ENCODE results near the gene CTNNA2. TPM values are rescaled to one million over a fixed set of nuclear protein-coding genes. Genes with fewer than 3 reads are reported as not detected.
A peak's percentile ranks its signal among the peaks of the same experiment; 100 is the strongest.

Gene CTNNA2
- total RNA-seq, 1 donor from 2014 or later: 15.0 TPM

GRCh38 chr2:80238692-80239469 lies 726.0 kb downstream of the CTNNA2 start:
- H3K36me3 Mint-ChIP-seq: no peaks in the 10 kb centered on the region
- peaks cover 7% of the 10 kb centered on the region for H3K4me1 Mint-ChIP-seq (ENCODE audit: unreplicated experiment)
- peak; percentile 84 for TF ChIP-seq CTCF (conservative IDR thresholded peaks at IDR 0.05)
- H3K4me3 Mint-ChIP-seq: no peak overlapping the region
- peaks cover 6% of the 10 kb centered on the region for H3K9me3 Mint-ChIP-seq
- no peaks in the 10 kb centered on the region for H3K27me3 Mint-ChIP-seq
- DNase-seq (ENCODE audit: extremely low spot score, unreplicated experiment): no peak
- H3K27ac Mint-ChIP-seq: no peak overlapping the region

GRCh38 chr2:80242355-80242910 lies 729.6 kb downstream of the CTNNA2 start:
- Mint-ChIP-seq H3K27me3 (no peaks in the 10 kb centered on the region), H3K9me3 (peaks cover 6% of the 10 kb centered on the region)

GRCh38 chr2:80244905-80245584 lies 732.2 kb downstream of the CTNNA2 start:
- no peaks in the 10 kb centered on the region for H3K36me3 Mint-ChIP-seq
- no peak overlapping the region for H3K4me3 Mint-ChIP-seq
- peaks cover 6% of the 10 kb centered on the region for H3K4me1 Mint-ChIP-seq (ENCODE audit: unreplicated experiment)
- H3K27ac Mint-ChIP-seq: no peak overlapping the region
- TF ChIP-seq CTCF (conservative IDR thresholded peaks at IDR 0.05): no peak
- no peaks in the 10 kb centered on the region for H3K27me3 Mint-ChIP-seq
- no peaks in the 10 kb centered on the region for H3K9me3 Mint-ChIP-seq
- DNase-seq (ENCODE audit: extremely low spot score, unreplicated experiment): no peak

More at GRCh38 chr2:80242355-80242910, 729.6 kb downstream of the CTNNA2 start:
- H3K27ac Mint-ChIP-seq: no peak overlapping the region
- H3K4me1 Mint-ChIP-seq (ENCODE audit: unreplicated experiment): peaks cover 10% of the 10 kb centered on the region
- no peak for DNase-seq (ENCODE audit: extremely low spot score, unreplicated experiment)
- no peak overlapping the region for H3K4me3 Mint-ChIP-seq
- no peaks in the 10 kb centered on the region for H3K36me3 Mint-ChIP-seq
- TF ChIP-seq CTCF (conservative IDR thresholded peaks at IDR 0.05): no peak

- Mint-ChIP-seq H3K9me3 (no peaks in the 10 kb centered on the region), H3K4me1 (ENCODE audit: unreplicated experiment) (peaks cover 6% of the 10 kb centered on the region), H3K4me3 (no peak overlapping the region), H3K27ac (no peak overlapping the region), H3K36me3 (no peaks in the 10 kb centered on the region), H3K27me3 (no peaks in the 10 kb centered on the region)
- no peak for TF ChIP-seq CTCF (conservative IDR thresholded peaks at IDR 0.05)
- no peak for DNase-seq (ENCODE audit: extremely low spot score, unreplicated experiment)
Measured at GRCh38 chr2:80246534-80246933, 733.7 kb downstream of the CTNNA2 start.

GRCh38 chr2:80247339-80247738 lies 734.5 kb downstream of the CTNNA2 start:
- Mint-ChIP-seq H3K9me3 (no peaks in the 10 kb centered on the region), H3K4me1 (ENCODE audit: unreplicated experiment) (peaks cover 6% of the 10 kb centered on the region), H3K4me3 (no peak overlapping the region), H3K27me3 (no peaks in the 10 kb centered on the region), H3K36me3 (no peaks in the 10 kb centered on the region), H3K27ac (no peak overlapping the region)
- TF ChIP-seq CTCF (conservative IDR thresholded peaks at IDR 0.05): no peak
- DNase-seq (ENCODE audit: extremely low spot score, unreplicated experiment): no peak
